GM12873 (cell line): ENCODE results near the gene PEAK1.

Experiments
- TF ChIP-seq, protein P1 (sequence below): IDR thresholded peaks from 2 replicates; pipeline ENCODE4 v1.5.1; 2012; ENCODE audit warnings: low read depth, mild to moderate bottlenecking, moderate library complexity, low read length, control low read depth; ENCODE audit not compliant: insufficient read depth; ENCODE audit errors: missing control alignments

PEAK1 gene

DNA sequence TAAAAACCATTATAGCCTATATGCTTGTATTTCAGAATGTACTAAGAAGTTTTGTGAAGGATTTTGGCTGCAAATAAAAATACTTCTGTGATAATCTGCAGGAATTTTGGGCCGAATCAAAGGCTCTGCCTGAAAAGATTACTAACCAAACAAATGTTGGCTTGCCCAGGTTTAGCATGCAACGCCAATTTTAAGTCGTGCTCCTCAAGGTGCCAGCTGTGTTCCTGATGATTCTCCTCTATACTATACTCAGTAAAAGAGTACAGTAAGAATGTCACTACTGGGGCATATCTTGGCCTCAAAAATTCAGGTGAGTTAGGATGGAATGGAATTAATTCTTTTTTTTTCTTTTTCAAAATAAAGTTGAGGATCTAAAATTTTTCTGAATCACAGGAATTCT is 198.2 kb downstream of the PEAK1 start:
- TF ChIP-seq, protein P1, sequence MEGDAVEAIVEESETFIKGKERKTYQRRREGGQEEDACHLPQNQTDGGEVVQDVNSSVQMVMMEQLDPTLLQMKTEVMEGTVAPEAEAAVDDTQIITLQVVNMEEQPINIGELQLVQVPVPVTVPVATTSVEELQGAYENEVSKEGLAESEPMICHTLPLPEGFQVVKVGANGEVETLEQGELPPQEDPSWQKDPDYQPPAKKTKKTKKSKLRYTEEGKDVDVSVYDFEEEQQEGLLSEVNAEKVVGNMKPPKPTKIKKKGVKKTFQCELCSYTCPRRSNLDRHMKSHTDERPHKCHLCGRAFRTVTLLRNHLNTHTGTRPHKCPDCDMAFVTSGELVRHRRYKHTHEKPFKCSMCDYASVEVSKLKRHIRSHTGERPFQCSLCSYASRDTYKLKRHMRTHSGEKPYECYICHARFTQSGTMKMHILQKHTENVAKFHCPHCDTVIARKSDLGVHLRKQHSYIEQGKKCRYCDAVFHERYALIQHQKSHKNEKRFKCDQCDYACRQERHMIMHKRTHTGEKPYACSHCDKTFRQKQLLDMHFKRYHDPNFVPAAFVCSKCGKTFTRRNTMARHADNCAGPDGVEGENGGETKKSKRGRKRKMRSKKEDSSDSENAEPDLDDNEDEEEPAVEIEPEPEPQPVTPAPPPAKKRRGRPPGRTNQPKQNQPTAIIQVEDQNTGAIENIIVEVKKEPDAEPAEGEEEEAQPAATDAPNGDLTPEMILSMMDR: no peak

DNA sequence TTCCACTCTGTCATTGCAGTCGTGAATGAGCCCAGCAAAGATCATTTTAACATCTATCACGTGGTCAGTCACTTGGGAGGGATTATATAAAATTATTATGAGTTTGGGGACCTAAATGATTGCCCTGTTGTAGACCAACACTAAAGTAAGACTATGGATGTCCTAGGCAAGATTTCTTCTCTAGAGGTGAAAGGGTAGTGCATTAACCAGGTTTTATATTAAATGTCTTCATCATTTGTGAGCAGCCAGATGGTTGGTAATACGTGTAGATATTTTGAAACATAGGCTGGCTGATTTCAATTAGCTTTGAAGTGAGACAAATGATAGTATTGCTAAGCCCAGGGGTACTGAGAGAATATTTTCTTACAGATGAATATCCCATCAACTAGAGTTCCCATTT is 198.7 kb downstream of the PEAK1 start:
- TF ChIP-seq, protein P1: no peak

DNA sequence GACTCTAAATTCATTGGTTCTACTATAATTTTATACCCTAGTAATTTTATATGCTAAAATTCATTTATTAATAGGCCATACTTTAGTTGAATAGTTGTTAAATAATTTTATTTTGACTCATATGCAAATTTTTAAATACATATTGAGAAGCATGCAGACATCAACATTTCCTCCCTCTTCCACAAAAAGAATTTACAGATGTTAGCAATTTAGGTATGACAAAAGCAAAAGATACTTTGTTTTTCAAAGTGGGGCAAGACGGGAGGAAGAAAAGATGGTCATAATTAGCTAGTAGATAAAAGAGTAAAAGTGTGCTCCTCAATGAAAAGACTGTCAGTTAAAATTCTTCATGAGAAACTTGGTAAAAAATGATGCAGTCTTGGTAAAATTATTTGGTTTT is 200.1 kb downstream of the PEAK1 start:
- TF ChIP-seq, protein P1: no peak

DNA sequence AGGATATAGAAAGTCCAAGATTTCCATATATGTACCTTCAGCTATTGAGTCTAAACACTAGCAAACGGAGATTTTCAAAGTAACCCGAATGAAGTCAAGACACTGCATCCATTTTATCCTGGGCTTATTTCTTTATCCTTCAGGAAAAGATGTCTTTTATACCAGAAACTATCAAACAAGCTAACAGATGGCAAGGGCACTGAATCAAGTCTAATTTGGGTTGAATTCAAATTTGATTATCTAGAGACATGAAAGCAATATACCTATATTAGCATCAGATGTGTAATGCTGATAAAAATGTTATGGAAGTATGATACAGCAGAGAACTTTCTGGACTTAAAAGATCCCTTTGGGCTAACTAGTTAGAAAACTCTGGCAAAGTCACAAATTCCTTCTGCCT is 210.7 kb downstream of the PEAK1 start:
- TF ChIP-seq, protein P1: no peak

DNA sequence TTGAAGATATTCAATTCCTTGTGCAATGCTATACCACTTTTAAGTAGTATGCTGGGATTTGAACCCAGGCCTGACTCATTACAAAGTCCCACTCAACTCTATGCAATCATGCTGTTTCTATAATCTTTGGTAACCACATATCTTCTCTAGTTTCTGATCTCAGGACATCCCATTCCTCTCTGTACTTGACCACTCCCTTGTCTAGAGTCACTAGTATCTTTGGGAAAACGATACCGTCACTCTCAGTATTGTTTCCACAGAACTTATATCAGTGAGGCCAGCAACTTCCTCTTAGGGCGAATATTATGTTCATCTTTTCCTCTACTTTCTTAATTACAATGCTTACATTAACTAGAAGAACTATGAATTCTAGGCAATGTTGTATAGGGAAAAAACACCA is 211.7 kb downstream of the PEAK1 start:
- TF ChIP-seq, protein P1: no peak

DNA sequence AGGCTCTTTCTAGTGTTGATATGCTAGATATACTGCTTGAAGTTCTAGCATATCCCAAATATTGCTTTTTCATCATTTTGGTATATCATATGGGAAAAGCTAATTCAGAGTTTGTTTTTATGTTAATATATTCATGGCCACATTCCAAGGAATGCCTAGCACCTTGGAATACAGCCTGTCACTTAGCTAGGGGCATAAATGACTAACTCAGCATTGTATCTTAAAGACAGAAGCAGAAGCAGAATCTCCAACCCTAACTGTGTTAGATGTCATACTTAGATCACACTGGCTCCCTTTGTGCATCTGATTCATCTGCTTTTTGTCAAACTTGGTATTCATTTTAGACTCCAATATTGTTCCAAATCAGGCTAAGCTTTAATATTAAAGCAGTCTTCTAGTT is 218.2 kb downstream of the PEAK1 start:
- TF ChIP-seq, protein P1: no peak

DNA sequence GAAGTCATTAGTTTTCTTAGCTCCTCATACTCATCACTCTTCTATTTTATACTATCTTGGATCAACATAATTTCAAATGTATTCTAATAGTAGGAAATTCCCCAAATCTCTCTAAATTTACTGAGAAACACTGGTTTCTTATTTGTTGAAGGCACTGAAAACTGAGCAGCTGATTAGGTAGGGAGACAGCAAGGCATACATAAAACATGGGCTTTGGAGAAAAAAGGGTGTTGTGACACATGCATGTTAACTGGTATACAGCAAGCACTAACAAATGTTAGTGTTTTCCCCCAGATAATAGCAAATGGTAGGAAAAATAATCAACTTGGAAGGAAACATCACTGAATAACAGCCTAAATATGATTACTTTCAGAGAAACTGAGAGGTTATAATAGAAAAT is 223.5 kb downstream of the PEAK1 start:
- TF ChIP-seq, protein P1: no peak
